Non-pigmented ciliary epithelial cell (primary cell): ENCODE data around the gene TRIOBP.

Experiments
- DNase-seq: peaks from one replicate; pipeline ENCODE4 v3.0.0-alpha.2; 2010; ENCODE audit warnings: low read depth

Gene TRIOBP

DNA sequence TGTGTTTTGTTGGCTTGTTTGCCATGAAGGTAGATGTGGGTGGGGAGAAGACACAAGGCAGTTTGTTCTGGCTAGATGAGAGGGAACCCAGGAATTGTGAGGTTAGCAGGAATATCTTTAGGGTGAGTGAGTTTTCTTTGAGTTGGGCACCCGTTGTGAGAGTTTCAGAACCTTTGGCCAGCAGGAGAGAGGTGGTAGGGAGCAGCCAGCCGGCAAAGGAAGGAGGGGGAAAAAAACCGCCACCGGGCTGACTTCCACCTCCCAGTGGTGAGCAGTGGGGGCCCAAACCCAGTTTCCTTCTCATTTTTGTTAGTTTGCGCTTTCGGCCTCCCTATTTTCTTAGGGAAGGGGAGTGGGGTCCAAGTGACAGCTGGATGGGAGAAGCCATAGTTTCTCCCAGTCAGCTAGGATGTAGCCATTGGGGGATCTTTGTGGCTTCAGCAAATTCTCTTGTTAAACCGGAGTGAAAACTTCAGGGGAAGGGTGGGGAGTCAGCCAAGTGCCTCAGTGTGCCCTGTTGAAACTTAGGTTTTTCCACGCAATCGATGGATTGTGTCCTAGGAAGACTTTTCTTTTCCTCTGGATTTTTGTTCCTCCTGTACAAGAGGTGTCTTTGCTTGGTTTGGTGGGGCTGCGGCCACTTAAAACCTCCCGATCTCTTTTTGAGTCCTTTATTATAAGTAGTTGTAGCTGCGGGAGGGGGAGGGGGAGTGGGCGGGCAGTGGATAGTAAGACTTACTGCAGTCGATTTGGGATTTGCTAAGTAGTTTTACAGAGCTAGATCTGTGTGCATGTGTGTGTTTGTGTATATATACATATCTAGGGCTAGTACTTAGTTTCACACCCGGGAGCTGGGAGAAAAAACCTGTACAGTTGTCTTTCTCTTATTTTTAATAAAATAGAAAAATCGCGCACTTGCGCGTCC lies 109.8 kb downstream of the TRIOBP start:
- no peak for DNase-seq

DNA sequence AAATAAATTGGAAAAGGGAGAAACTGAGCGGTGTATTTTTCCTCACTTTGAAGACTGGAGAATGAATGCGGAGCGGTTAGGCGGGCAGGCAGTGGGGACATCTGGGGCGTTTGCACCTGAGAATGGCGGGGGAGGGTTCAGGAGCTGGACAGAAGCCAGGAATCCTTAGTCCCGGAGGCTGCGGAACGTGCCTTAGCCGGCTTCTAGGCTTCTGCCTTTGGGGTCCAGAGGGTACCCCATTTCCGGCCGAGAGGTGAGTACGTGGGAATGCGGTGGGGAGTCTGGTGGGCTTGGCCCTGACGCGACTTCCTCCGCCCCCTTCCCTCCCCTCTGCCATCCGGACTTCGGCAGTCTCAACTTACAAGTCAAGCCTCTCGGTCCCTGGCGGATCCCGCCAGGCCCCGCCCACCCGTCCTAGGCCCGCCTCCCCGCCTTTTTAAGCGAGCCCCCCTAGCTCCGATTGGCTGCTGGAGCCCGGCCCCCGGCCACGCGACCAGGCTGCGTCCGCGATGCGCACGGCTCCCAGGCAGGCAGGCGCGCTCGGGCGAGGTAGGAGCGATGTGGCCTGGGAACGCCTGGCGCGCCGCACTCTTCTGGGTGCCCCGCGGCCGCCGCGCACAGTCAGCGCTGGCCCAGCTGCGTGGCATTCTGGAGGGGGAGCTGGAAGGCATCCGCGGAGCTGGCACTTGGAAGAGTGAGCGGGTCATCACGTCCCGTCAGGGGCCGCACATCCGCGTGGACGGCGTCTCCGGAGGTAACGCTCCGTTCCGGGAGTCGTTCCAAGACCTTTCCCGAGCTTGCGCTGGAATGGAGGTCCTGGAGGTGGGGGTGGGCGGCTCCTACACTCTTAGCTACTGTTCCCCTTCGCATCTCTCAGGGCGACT lies 110.8 kb downstream of the TRIOBP start, which contains the start of gene GCAT:
TSS of gene GCAT (plus strand) at position 525 of the 884 bp plus-strand sequence. CDS start at position 559, 34 bp downstream.
- DNase-seq: peak; percentile 73

DNA sequence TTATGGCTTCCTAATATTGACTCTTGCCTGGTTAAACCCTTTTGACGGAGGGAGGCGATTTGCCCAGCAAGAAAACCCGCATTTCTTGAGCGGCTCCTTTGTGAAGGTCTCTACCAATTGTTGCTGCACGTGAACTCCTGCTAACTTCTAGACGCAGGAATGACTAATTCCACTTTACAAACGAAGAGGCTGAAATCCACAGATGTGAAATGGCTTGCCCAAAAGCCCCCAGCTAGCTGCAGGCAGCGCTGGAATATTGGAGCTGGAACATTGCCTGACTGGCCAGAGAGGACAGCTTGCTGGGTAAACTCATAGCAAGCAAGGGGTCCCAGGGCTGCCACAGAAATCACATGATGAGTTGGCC lies 111.4 kb downstream of the TRIOBP start:
- DNase-seq: no peak

DNA sequence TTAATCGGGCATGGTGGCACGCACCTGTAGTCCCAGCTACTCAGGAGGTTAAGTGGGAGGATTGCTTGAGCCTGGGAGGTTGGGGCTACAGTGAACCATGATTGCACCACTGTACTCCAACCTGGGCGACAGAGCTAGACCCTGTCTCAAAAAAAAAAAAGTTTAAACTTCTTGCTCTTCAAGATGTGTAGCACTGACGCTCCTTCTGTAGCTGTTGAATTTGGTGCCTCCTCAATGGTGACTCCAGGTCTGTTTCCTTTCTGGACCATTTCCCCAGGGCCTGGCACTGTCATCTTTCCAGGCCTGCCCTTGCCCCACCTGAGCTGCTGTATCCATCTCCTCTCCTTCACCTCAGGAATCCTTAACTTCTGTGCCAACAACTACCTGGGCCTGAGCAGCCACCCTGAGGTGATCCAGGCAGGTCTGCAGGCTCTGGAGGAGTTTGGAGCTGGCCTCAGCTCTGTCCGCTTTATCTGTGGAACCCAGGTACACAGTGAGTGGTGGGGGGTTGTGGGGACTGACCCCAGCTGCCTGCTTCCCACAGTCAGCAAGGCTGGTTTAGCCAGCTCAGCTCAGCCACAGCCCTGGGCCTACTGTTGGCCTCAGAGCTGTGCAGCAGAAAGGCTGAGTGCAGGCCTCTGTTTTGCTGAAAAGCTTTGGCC lies 113.0 kb downstream of the TRIOBP start:
- no peak for DNase-seq

DNA sequence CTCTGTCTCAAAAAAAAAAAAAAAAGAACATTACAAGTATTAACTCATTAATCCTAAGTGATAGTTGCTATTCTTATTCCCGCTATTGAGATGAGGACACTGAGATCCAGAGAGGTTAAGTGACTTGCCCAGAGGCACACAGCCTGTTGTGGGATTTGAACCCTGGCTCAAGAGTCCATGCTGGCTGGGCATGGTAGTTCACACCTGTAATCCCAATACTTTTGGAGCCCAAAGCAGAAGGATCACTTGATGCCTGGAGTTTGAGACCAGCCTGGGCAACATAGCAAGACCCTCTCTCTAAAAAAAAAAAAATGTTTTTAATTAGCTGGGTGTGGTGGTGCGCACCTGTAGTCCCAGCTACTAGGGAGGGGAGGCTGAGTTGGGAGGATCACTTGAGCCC lies 115.0 kb downstream of the TRIOBP start:
- DNase-seq: no peak

DNA sequence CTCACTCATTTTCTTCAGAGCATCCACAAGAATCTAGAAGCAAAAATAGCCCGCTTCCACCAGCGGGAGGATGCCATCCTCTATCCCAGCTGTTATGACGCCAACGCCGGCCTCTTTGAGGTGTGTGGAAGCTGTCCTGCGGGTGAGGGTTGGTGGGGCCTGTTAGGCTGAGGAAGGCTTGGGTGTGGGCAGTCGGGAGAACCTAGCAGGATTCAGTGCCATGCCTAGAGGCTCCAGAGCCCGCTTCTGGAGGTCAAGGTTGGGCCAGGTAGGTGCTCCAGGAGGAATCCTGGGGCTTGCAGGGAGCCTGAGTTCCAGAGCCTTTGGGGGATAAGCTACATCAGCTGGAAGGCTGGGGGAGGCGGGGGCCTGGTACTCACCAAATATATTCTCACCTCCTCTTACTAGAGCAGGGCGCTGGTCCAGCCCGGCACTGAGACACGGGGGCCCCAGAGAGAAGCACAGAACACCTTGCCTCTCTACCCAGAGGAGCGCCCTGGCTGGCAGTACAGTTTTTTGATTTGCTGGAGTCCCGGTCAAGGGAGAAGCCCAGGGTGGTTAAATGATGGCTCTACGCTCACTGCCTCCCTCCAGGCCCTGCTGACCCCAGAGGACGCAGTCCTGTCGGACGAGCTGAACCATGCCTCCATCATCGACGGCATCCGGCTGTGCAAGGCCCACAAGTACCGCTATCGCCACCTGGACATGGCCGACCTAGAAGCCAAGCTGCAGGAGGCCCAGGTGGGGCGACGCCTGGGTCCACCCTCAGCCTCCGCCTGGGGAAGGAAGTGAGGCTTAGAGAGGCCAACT lies 116.2 kb downstream of the TRIOBP start:
- no peak for DNase-seq

DNA sequence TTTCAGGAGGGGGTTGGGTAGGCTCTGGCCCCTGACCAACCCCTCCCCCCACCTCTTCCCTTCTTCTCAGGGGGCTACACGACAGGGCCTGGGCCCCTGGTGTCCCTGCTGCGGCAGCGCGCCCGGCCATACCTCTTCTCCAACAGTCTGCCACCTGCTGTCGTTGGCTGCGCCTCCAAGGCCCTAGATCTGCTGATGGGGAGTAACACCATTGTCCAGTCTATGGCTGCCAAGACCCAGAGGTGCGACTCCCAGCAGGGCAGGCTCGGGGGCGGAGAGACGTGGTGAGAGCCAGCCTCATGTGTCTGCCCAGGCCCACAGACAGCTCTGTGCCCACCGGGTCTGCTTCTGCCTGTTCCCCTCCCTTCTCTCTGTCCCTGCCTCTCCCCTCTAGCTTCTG lies 118.7 kb downstream of the TRIOBP start:
- no peak for DNase-seq

DNA sequence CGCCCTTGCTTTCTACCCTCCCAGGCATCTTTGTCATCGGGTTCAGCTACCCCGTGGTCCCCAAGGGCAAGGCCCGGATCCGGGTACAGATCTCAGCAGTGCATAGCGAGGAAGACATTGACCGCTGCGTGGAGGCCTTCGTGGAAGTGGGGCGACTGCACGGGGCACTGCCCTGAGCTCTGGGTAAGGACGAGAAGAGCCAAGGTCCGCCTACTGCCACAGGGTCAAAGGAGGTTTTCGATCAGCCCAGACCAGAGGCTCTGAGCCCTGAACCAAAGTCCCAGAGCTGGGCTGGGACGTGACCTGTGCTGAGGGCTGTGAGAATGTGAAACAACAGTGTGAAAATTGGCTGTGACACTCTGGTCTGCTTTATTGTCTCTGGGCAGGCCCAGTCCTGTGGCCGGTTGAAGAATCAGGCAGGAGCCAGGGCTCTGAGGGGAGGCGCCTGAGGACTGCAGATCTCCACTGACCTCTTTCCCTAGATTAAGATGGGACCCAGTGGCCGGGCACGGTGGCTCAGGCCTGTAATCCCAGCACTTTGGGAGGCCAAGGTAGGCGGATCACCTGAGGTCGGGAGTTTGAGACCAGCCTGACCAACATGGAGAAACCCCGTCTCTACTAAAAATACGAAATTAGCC lies 119.8 kb downstream of the TRIOBP start:
- no peak for DNase-seq

DNA sequence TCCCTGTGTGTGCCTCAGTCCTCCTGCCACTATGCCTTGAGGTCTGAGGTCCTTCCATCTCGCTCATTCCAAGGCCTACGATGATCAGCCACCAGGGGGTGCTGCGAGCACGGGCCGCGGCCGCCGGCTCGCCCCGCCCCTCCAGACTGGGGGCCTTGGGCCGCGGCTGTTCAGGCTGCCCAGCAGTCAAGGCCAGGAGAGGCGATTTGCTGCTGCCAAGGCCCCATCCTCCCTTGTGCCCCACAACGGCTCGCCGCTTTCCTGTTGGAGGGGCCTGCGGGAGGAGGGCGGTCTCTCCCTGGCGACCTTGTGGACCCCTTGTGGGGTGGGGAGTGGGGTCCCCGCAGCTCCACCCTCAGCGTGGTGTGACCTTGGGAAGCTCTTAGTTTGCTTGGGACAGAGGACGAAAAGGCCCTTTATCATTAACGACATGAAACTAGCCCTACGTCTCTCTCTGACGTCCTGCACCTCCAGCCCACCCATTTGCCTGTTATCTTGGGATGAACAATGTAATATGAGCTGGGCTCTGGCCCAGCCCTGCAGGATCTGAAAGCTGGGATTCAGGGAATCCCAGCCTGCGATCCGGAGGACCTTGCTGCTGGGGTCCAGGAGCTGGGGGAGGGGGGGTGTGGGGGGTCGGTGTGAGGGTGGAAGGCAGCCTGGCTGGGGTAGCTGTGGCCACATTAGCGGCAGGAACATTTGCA lies 121.0 kb downstream of the TRIOBP start:
- no peak for DNase-seq

DNA sequence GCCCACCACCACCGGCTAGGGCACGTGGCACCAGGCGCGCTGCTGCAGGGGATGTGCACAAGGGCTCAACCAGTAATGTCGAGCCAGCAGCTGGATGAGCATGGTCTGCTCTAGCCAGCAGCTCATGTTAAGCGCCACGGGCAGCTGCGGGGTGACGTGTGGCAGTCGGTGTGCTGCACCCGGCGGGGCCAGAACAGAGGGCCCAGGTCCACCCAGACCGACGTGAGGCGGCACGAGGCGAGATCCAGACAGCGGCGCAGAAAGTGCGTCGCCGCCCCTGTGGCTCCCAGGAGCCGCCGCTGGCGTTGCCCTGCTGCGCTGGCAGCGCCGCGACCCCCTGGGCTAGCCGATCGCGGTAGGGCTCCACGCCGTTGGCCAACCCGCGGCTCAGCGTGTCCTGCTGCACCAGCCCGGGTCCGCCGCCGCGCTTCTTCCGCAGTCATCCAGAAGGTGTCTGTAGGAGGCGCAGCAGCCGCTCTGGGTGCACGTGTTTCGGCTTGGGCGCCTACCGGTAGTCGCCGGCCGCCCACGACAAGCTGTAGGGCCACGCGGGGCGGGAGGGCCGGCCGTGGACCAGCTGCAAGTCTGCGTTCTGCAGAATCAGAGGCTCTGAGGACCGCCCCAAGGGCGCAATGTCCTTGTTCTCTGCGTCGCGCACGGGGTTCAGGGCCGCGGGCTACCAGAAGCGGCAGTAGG lies 121.7 kb downstream of the TRIOBP start:
- DNase-seq: no peak

DNA sequence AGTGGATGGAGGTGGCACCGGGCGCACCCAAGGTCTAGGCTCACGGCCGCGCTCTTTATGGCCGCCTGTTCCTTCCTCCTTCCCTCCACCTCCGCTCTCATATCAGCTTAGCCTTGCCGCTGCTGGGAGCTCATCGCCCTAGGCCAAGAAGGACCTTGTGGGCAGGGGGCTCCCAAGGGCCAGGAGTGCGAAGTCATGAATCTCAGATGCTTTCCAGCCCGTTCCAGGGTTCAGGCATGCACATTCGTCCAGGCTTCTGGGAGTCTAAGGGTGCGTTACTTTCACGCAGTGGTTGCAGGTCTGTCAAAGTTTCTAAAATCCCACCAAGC lies 122.2 kb downstream of the TRIOBP start:
- no peak for DNase-seq

DNA sequence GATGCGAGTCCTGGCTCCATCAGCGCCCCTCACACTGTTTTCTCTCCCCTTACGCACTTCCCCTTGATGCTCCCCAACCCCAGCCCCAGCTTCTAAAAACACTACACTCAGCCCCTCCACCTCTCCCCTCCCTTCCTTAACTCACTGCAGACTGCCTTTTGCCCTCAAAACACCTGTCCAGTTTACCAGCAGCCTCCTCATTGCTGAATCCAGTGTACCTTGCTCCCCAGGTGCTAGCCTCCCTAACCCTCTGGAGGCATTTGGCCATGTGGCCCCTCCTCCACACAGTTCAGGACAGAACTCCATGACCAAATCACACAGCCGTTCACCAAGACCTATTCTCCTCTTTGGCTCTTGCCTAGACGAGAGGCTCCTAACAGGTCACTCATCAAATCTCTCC lies 123.5 kb downstream of the TRIOBP start:
- DNase-seq: no peak

DNA sequence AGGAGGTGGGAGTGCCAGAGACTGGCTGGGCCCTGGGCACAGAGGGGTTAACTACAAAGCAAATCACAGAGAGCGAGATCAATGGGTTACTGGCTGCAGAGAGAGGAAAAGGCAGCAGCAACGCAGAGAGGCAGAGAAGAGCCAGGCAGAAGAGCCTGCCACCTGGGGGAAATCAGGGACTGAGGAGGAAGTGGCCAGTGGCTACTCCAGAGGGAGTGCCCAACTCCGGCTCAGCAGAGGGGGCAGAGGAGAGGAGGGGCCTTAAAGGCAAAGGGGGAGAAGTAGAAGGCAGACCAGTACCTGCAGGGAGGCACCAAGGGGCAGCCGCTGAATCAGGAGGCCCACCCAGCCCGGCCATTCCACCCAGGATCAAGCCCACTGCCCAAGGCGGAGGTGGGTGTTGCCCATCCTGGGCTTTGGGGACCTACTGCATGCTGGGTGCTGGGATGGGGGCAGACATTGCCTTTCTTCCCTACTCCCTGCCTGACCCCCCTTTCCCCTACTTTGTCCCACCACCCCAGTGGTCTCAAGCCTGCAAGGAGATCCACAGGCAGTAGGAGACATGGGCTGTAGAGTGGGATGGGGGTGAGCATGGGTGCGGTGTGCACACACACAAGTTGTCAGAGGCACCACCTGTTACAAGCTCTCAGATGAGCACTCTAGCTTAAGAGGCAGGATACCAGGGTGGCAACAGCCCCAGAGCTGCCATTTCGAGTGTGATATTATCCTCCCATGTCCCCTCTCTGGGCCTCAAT lies 125.4 kb downstream of the TRIOBP start:
- no peak for DNase-seq

DNA sequence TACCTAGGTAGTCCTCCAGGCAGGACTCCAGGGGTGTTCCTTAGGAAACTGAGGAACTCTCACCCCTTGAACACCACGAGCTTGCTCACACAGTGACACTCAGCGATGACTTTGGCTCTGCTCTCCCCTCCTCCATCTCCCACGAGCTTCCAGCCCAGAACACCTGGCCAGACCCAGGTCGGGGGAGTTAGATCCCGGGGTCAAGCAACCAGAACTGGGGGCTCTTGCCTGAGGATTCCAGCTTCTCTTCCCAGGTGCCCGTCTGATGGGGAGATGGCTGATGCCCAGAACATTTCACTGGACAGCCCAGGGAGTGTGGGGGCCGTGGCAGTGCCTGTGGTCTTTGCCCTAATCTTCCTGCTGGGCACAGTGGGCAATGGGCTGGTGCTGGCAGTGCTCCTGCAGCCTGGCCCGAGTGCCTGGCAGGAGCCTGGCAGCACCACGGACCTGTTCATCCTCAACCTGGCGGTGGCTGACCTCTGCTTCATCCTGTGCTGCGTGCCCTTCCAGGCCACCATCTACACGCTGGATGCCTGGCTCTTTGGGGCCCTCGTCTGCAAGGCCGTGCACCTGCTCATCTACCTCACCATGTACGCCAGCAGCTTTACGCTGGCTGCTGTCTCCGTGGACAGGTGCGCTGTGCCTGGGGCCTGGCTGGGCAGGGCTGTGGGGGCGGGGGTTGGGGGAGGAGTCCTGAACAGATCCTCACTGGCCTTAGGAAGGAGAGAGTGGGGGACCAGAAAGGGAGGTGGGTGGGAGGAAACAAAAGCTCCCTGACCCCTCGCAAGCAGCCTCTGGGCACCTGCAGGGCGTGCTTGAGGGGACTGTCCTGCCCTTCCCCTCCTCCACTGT lies 126.5 kb downstream of the TRIOBP start, which contains the start of gene GALR3:
TSS of gene GALR3 (plus strand) at position 249 of the 852 bp plus-strand sequence. CDS start at position 274, 25 bp downstream.
- no peak for DNase-seq

DNA sequence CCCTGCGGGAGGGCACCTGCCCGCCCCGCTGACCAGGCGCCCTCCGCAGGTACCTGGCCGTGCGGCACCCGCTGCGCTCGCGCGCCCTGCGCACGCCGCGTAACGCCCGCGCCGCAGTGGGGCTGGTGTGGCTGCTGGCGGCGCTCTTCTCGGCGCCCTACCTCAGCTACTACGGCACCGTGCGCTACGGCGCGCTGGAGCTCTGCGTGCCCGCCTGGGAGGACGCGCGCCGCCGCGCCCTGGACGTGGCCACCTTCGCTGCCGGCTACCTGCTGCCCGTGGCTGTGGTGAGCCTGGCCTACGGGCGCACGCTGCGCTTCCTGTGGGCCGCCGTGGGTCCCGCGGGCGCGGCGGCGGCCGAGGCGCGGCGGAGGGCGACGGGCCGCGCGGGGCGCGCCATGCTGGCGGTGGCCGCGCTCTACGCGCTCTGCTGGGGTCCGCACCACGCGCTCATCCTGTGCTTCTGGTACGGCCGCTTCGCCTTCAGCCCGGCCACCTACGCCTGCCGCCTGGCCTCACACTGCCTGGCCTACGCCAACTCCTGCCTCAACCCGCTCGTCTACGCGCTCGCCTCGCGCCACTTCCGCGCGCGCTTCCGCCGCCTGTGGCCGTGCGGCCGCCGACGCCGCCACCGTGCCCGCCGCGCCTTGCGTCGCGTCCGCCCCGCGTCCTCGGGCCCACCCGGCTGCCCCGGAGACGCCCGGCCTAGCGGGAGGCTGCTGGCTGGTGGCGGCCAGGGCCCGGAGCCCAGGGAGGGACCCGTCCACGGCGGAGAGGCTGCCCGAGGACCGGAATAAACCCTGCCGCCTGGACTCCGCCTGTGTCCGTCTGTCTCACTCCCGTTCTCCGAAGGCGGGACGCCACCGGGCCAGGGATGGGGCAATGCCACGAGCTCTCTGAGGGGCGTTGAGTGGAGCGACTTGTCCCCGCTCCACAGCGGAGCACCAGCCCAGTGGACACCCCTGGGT lies 128.1 kb downstream of the TRIOBP start:
- DNase-seq: no peak
